SK-MEL-5 (cell line): ENCODE results near the gene FGF7. TPM values are rescaled to one million over a fixed set of nuclear protein-coding genes. Genes with fewer than 3 reads are reported as not detected.
"Not testable (repeated sequence)": the region's sequence is repeated elsewhere in the genome, so short reads cannot be mapped to it uniquely, and the experiment has no call there.

Experiments used
- DNase-seq: peaks from one replicate; pipeline ENCODE4 v3.0.0-alpha.2; 2016; ENCODE audit warnings: low read depth, low spot score
- in situ Hi-C: cut with HindIII; loops from 2 replicates; pipeline ENCODE4 v1.10.0; 2016; ENCODE audit warnings: low sequenced_read_pairs, high pct_unique_total_duplicates, low pct_unique_long_range_greater_than_20kb
- total RNA-seq: library from RNA; depleted of rRNA; stranded (reverse); fragments of >200 nt; shearing (Covaris generic); gene quantifications from 2 replicates; pipeline ENCODE4 v1.2.3, GENCODE V29; 2014

Gene FGF7
- total RNA-seq, 1 experiment from 2014 or later: 20.3 TPM

- no peak for DNase-seq
- in situ Hi-C loops: no loop called here
Observed at GRCh38 chr15:49428409-49429095, 5.5 kb downstream of the FGF7 start.

GRCh38 chr15:49430046-49430445, 7.0 kb downstream of the FGF7 start:
- no peak for DNase-seq
- in situ Hi-C loops: no loop called here

- no peak for DNase-seq
- in situ Hi-C loops: no loop called here
Observed at GRCh38 chr15:49435174-49435573, 12.1 kb downstream of the FGF7 start.

DNA sequence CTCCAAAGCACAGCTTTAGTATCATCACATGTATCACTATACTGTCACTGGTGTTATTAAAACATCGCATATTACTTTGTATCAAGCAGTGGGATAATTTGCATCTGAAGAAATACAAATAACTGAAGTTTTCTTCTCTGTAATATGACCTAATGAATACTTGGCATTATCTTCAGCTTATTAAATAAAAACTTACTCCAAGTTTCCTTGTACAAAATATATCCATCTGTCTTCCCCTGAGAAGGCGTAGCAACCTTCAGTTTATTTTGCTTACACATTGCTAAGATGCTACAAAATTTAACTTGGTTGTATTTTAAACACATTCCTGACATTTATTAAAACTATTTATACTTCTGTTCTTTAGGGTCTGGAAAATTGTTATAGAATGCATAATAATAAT, 13.7 kb downstream of the FGF7 start:
- in situ Hi-C loops: no loop called here

DNA sequence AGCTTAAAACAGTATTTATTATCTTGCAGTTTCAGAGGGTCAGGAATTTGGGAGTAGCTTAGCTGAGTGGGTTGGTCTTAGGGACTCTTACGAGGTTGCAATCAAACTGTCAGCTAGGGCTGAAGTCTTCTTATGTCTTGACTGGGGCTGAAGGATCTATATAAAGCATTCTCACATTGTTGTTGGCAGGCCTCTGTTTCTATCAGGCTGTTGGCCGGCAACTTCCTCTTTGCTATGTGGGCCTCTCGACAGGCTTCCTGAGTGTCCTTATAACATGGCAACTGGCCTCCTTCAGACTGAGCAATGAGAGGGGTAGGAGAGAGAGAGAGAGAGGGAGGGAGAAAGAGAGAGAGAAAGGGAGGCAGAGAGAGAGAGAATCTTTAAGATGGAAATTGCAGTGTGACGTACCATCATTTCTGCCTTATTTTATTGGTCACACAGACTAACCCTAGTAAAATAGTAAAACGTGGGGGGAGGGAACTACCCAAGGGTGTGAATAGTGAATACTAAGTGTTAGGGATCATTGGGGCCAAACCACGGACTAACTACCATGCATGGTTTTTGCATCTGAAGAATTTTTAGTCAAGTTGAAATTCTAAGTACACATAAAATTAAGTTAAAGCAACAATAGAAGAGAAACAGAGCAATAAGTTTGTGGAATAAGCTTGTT, 16.1 kb downstream of the FGF7 start:
- in situ Hi-C loops: no loop called here

More for the DNA sequence above, 13.7 kb downstream of the FGF7 start:
- DNase-seq: no peak

DNA sequence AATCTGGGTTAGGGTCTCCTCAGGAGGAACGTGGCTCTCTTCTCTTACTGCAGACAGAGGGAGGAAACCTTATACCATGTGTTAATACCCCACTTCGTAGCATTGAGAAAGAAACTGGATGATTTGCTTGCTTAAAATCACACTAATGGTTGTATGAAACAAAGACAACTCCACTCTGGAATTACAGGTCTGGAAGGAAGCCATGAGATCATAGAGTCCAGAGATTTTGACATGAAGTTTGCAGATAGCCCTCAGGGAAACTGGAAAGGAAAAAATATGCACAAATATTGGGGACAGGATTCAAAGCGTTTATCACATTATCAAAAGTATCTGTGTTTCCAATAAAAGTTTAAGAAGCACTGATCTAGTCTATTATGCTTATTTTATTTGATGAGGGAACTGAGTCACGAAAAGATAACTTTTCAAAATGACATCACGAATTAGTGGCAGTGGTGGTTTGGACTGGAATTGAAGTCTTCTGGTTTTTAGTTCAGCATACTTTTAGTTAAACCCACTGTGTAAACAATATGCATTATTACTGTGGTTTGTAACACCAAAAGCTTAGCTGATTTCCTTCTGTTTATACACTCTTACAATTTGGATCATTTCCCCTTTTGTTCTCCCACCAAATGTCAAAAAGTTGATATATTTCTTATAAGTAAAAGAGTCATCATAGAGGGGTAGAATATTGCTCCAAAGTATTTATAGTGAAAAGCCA, 16.8 kb downstream of the FGF7 start:
- in situ Hi-C loops: no loop called here
- DNase-seq: no peak

More for the DNA sequence above, 16.1 kb downstream of the FGF7 start:
- DNase-seq: no peak

DNA sequence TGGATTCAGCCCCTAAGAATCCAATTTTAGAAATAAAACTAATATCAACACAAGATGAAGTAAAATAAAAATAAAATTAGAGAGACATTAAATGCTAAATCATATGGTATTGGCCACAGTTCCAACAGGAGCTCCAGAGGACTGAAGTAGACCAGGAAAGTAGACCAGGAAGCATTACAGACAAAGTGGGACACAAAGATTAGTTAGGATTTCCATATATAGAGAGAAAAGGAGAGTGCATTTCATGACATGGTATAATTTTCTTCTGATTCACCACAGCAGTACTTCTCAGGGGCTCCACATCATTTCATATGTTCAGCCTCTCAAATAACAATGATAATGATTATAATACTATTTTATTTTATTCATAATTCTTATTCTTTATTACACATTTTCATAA, 18.3 kb downstream of the FGF7 start:
- in situ Hi-C loops: no loop called here

DNA sequence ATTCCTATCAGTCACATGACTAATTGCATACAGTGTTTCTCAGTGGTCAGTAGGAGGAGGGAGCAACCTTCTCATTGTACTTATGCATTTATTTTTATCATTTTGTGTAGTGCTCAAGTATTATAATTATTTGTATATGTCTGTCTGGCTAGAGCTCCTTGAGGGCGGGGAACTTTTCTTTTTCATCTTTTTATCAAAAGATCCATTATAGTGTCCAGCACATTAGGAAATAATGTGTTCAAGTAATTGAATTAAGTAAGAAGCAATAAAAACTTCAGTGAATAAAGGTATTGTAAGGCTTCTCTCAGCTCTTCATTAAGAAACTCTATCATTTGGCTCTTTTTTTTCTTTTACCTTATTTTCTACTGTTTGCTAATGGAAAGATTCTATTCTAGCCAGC, 18.8 kb downstream of the FGF7 start:
- in situ Hi-C loops: no loop called here
- peak; percentile 40 for DNase-seq

More for the DNA sequence above, 18.3 kb downstream of the FGF7 start:
- no peak for DNase-seq

- in situ Hi-C loops: no loop called here
- no peak for DNase-seq
Observed at GRCh38 chr15:49452595-49452994, 29.6 kb downstream of the FGF7 start.

GRCh38 chr15:49456166-49456565, 33.1 kb downstream of the FGF7 start:
- in situ Hi-C loops: no loop called here
- no peak for DNase-seq

DNA sequence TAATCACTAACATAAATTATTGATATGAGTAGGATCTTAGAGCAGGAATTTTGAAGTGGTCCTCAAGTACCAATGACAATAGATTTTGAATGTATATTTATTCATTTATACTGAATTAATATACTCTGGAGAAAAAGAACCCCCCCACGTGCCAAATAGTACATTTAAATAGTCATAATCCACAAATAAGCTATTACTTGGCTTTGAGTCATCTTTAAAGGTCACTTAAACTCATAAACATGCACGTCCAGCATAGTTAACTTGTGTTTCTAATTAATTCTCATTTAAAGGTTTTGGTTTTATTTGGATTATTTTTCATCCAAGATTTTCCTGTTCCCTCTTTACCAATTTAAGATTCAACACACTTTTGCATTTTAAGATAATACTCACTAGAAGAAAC, 35.1 kb downstream of the FGF7 start:
- in situ Hi-C loops: no loop called here
- no peak for DNase-seq

DNA sequence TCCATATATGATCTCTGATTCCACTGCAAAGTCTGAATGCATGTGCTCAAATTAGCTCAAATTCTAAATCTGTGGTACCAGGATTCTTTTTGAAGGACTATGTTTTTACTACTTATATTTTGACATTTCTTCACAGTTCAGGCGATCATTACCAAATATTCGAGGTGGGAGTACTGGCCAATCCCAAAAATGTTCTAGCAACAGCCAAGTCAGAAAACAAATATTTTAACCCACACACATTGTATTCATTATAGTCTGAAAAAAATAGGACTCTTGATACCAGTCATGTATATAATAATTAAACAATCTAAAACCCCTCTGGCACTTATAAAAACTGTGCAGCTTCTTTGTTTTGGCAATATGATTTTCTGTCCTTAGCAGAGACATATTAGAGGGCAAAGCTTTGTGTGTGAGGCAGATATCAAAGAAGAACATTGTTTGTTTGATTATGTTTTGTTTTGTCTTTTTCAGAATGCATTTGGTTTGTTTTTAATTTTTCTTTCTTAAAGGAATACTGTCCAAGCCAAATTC, 37.4 kb downstream of the FGF7 start:
- in situ Hi-C loops: no loop called here
- DNase-seq: no peak

DNA sequence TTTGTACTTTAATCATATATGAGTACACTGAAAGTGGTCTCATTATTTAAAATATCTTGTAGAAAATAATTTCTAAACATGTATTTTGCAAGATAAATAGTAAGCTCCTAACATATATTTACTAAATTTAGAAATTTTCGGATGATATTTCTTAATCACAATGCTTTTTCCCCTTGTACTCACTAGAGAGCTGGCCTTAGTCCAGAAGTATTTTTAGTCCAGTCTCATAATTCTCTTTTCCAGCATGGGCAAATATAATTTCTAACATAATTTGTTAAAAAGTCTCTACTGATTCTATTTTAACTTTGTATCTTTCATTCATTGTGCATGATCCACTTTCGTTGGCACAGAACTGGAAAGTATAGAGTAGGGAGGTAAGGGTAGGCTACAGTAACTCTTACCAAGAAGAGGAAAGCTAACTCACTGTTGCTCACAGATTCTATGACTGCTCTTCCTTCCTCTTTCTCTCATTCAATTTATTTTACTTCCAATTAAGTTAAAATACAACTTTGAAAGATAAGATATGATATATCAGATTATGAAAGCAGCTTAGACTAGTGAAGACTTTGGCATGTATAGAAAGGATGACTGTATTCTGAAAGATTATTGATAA, 39.3 kb downstream of the FGF7 start:
- in situ Hi-C loops: no loop called here

DNA sequence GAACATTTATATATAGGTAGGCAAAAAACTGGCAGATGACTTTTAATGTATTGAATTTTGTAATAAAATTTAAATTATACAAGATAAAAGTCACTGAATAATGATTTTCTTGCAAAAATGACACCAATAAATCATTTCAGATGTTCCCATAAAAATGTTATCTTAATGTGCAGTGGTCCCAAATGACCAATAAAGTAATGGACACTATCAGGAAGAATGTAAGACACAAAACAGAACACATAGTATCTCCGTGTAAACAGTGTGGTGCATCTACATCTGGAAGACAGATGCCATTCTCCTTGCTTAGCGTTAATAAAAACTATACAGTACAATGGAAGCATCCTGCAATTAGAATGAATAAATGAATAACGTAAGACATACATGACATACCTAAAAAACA, 41.5 kb downstream of the FGF7 start:
- in situ Hi-C loops: no loop called here
- no peak for DNase-seq

More for the DNA sequence above, 39.3 kb downstream of the FGF7 start:
- no peak for DNase-seq

DNA sequence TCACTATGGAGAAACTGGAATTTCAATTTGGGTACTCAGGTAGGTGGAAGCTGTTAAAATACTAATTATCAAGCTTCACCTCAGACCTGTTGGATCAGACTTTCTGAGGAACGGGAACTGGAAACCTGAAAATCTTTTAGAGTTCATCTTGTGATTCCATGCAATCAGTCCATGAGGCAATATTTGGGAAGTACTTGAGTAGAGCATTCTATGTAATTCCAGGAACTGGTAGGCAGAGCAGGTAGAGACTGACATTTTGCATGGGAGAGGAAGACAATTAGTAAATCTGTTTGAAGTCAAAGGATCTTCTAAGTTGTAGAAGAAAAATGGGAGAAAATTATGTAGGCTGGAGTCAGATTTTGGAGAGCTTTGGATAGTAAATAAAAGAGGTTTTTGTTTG, 43.1 kb downstream of the FGF7 start:
- in situ Hi-C loops: no loop called here
- no peak for DNase-seq

DNA sequence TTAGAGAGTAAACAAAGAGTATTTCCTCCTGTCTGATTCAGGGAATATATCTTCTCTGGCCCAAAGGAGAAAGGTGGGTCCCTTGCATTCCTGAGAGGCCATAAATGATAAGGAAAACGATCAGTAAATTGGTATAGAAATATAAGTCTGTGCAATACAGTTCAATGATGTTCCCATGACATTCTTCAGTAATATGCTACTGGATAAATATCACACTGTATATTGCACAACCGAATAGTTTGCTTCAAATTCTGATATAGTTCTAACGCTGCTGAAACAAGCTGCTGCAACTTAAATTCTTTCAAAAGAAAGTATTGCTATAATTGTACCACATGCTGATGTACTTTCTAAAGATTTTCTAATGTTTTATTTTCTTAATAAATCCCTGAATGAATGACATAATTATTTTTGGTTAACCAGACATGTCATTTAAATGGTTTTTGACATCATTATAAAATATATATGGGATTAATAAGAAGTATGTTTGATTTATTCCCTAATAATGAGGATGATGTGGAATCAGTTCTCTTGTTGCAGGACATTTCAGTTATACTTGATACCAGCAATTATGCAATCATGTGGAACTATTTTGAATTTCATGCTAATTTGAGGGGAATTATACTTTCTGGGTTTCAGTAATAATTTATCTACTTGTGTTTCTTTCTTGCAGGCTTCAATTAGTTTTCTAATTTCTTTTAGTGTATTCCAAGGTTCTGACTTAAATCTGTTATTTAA, 44.9 kb downstream of the FGF7 start:
- no peak for DNase-seq
- in situ Hi-C loops: no loop called here

DNA sequence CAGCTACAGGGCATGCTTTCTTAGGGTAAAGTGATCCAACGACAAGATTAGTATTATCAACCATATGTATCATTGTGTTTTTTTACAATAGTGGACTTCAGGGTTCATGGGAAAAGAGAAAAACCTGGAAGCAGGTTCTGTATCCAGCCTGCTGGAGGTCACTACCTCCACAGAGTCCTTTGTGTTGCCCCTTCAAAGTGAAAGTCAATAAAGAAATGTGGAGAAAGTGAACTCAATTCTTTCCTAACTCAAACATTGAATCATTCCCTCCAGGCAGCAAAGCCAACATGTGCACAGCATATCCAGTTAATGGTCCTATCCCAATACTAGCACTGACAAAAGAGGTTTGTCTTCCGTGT, 45.4 kb downstream of the FGF7 start:
- in situ Hi-C loops: no loop called here
- peak; percentile 62 for DNase-seq

- peak; percentile 22 for DNase-seq
- in situ Hi-C loops: not testable (repeated sequence)
Observed at GRCh38 chr15:49471248-49471647, 48.2 kb downstream of the FGF7 start.
